ENCODE results near the gene ELN. TPM values are rescaled to one million over a fixed set of nuclear protein-coding genes. Genes with fewer than 3 reads are reported as not detected.

Gene ELN
- total RNA-seq, 1 experiment from 2014 or later, result 0.37 TPM

DNA sequence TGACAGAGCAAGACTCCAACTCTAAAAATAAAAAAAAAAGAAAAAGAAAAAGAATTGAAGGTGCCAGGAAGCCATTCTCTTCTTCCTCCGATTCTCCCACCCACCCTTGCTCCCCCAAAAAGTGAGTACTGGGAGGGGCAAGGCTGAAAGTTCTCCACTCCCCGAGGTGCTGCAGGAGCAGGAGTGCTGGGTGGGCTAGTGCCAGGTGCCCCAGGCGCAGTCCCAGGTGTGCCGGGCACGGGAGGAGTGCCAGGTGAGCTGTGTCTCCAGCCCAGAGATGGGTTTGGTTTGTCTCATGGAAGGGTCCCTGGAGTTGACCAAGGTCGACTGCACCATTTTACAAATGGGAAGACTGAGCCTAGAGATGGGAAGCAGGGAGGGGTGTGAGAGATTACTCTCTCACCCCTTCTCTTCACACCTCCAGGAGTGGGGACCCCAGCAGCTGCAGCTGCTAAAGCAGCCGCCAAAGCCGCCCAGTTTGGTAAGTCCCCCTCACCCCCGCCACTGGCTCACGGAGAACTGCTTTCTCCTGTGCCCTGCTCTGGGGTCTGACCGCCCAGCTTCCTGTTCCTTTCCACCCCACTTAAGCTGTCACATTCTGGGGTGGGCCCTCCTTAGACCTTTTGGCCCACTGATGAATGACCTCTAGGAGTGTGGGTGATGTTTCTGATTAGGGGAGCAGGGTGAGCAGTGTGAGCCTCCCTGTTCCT lies 29.4 kb downstream of the ELN start:
- no peak overlapping the region for H2AK5ac ChIP-seq (ENCODE audit: insufficient read length, low read length)
- peaks cover 10% of the 10 kb centered on the region for H3K27me3 Mint-ChIP-seq (ENCODE audit: low read depth)
- H4K20me1 ChIP-seq (ENCODE audit: control insufficient read depth, insufficient read depth, insufficient read length), result no peaks in the 10 kb centered on the region
- H3K4ac ChIP-seq (ENCODE audit: low read depth, low read length), result no peak overlapping the region
- H3K14ac ChIP-seq (ENCODE audit: insufficient read depth, low read length), result no peak overlapping the region
- H3K27ac ChIP-seq (ENCODE audit: insufficient read length, low read depth, low read length), result no peak overlapping the region
- H3K9me3 Mint-ChIP-seq, result no peaks in the 10 kb centered on the region
- no peak overlapping the region for H3K4me2 ChIP-seq (ENCODE audit: insufficient read depth, insufficient read length, low read length)
- no peak overlapping the region for H2BK120ac ChIP-seq (ENCODE audit: low read depth, low read length, poor library complexity, severe bottlenecking)
- H3T11ph ChIP-seq (ENCODE audit: low read length), result no peak overlapping the region
- H3K27ac Mint-ChIP-seq, result no peak overlapping the region
- TF ChIP-seq, protein P1, sequence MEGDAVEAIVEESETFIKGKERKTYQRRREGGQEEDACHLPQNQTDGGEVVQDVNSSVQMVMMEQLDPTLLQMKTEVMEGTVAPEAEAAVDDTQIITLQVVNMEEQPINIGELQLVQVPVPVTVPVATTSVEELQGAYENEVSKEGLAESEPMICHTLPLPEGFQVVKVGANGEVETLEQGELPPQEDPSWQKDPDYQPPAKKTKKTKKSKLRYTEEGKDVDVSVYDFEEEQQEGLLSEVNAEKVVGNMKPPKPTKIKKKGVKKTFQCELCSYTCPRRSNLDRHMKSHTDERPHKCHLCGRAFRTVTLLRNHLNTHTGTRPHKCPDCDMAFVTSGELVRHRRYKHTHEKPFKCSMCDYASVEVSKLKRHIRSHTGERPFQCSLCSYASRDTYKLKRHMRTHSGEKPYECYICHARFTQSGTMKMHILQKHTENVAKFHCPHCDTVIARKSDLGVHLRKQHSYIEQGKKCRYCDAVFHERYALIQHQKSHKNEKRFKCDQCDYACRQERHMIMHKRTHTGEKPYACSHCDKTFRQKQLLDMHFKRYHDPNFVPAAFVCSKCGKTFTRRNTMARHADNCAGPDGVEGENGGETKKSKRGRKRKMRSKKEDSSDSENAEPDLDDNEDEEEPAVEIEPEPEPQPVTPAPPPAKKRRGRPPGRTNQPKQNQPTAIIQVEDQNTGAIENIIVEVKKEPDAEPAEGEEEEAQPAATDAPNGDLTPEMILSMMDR (conservative IDR thresholded peaks at IDR 0.05), result no peak
- H3K4me3 Mint-ChIP-seq, result no peak overlapping the region
- no peak overlapping the region for H2BK20ac ChIP-seq (ENCODE audit: low read depth, low read length, poor library complexity, severe bottlenecking)
- peaks cover 2% of the 10 kb centered on the region; the same call in 1 of the 2 replicates for H3K4me1 ChIP-seq (ENCODE audit: insufficient read depth, low read length)
- no peaks in the 10 kb centered on the region for H3K23me2 ChIP-seq (ENCODE audit: insufficient read length, low read depth, low read length, poor library complexity, severe bottlenecking)
- H3K9me3 ChIP-seq (ENCODE audit: control insufficient read depth, low read depth, low read length), result no peaks in the 10 kb centered on the region
- no peak overlapping the region for H4K91ac ChIP-seq (ENCODE audit: insufficient read length, low read depth, low read length)
- H3K36me3 Mint-ChIP-seq (ENCODE audit: insufficient read depth in 1 of 3, low read depth in 3 of 3), result no peaks in the 10 kb centered on the region
- H3K18ac ChIP-seq (ENCODE audit: insufficient read length, low read depth, low read length), result no peak overlapping the region
- no peak overlapping the region for H2BK12ac ChIP-seq (ENCODE audit: insufficient read length, low read depth, low read length)
- no peak for DNase-seq
- H3K4me1 Mint-ChIP-seq, result peaks cover under 1 to 21% of the 10 kb centered on the region in 2 experiments
- no peaks in the 10 kb centered on the region for H3K27me3 ChIP-seq (ENCODE audit: insufficient read depth, low read length)
- WGBS (ENCODE audit: extremely low coverage, insufficient read length, low lambda C conversion rate), result no CpG with 5 or more reads among the region's 11 CpGs
- no peak overlapping the region for H2BK15ac ChIP-seq (ENCODE audit: low read depth, low read length)
- no peak overlapping the region for H2BK5ac ChIP-seq (ENCODE audit: insufficient read length, low read length)
- no peaks in the 10 kb centered on the region for H3K79me1 ChIP-seq (ENCODE audit: insufficient read depth, low read depth, low read length, poor library complexity, severe bottlenecking)
- no peak overlapping the region for H3K9ac ChIP-seq (ENCODE audit: extremely low read depth, insufficient read length, low read length)
- H4K8ac ChIP-seq (replicated peaks; ENCODE audit: insufficient read length, low read depth, low read length), result no peak overlapping the region
- no peak overlapping the region for H3K23ac ChIP-seq (ENCODE audit: insufficient read length, low read depth, low read length)
- H3K79me2 ChIP-seq (ENCODE audit: insufficient read depth, low read length), result no peaks in the 10 kb centered on the region
- no peak overlapping the region for H4K5ac ChIP-seq (ENCODE audit: insufficient read length, low read depth, low read length)
- H3K56ac ChIP-seq (ENCODE audit: insufficient read length, low read depth, low read length), result no peak overlapping the region
- no peak overlapping the region for H2AFZ ChIP-seq (ENCODE audit: low read length)
